K562 (cell line): ENCODE results near the gene QPRT. TPM values are rescaled to one million over a fixed set of nuclear protein-coding genes. Genes with fewer than 3 reads are reported as not detected.

Source experiments
- BCL6 ChIP-seq: fragments of 250-450 bp; sonication (Bioruptor Pico); IDR thresholded peaks from 2 replicates; pipeline ENCODE4 v1.4.0; 2020
- BMI1 ChIP-seq: fragments of 150-350 bp; IDR thresholded peaks from 2 replicates; pipeline ENCODE4 v1.6.1; 2014; ENCODE audit warnings: low read length
- CEBPB ChIP-seq: fragments of 450-650 bp; IDR thresholded peaks from 2 replicates; pipeline ENCODE4 v1.6.1; 2016; ENCODE audit warnings: missing genetic modification characterization, missing compliant biosample characterization
- CHD2 ChIP-seq: IDR thresholded peaks from 2 replicates; pipeline ENCODE4 v1.6.1; 2011; ENCODE audit warnings: low read depth, low read length
- CREBBP ChIP-seq: IDR thresholded peaks from one replicate; pipeline ENCODE4 v1.6.1; 2012; ENCODE audit warnings: low read depth, mild to moderate bottlenecking, control low read depth, inconsistent platforms, low read length
- DLX4 ChIP-seq: fragments of 250-450 bp; sonication (Bioruptor Pico); IDR thresholded peaks from 2 replicates; pipeline ENCODE4 v1.6.1; 2021; ENCODE audit warnings: mild to moderate bottlenecking
- ETV6 ChIP-seq, 3 experiments: fragments of 150-350 bp in 1 of 3; sonication (generic) in 1 of 3; formaldehyde crosslinking in 1 of 3; IDR thresholded peaks; 2 replicates each; pipeline versions ENCODE4 v1.6.1 to v1.8.0; 2014 to 2022; ENCODE audit warnings: borderline replicate concordance in 2 of 3, low read depth in 2 of 3, antibody characterized with exemption in 1 of 3, low read length in 1 of 3, mild to moderate bottlenecking in 1 of 3, missing genetic modification reagents in 1 of 3
- FOXA3 ChIP-seq, 2 experiments: fragments of 450-650 bp in 1 of 2; sonication (generic) in 1 of 2; formaldehyde crosslinking; IDR thresholded peaks in 1 of 2; conservative IDR thresholded peaks in 1 of 2; 2 replicates each; pipeline versions ENCODE4 v1.4.0 to v1.8.0; 2020 to 2022; ENCODE audit warnings: mild to moderate bottlenecking in 2 of 2, missing genetic modification reagents in 1 of 2
- HMBOX1 ChIP-seq: sonication (generic); IDR thresholded peaks from 2 replicates; pipeline ENCODE4 v1.6.1; 2016
- KDM2B ChIP-seq: fragments of 250-450 bp; sonication (Bioruptor Pico); IDR thresholded peaks from 2 replicates; pipeline ENCODE4 v1.8.0; 2021; ENCODE audit warnings: mild to moderate bottlenecking, moderate library complexity
- MYC ChIP-seq, 2 experiments: fragments of 250-450 bp in 1 of 2; sonication (Bioruptor Pico) in 1 of 2; IDR thresholded peaks; 2 replicates each; pipeline versions ENCODE4 v1.5.1 to v1.6.1; 2012 to 2021; ENCODE audit warnings: low read depth in 2 of 2, borderline replicate concordance in 1 of 2, improper control_type of control experiment in 1 of 2, low read length in 1 of 2, mild to moderate bottlenecking in 1 of 2, moderate library complexity in 1 of 2
- PHF20 ChIP-seq: fragments of 450-650 bp; IDR thresholded peaks from 2 replicates; pipeline ENCODE4 v1.6.1; 2018; ENCODE audit not compliant: partially characterized antibody
- POLR2B ChIP-seq: fragments of 450-650 bp; IDR thresholded peaks from 2 replicates; pipeline ENCODE4 v1.6.1; 2018; ENCODE audit warnings: low read depth; ENCODE audit not compliant: partially characterized antibody
- RFX1 ChIP-seq: fragments of 450-650 bp; IDR thresholded peaks from 2 replicates; pipeline ENCODE4 v1.6.1; 2016; ENCODE audit warnings: mild to moderate bottlenecking, moderate library complexity
- SMAD2 ChIP-seq: fragments of 150-350 bp; IDR thresholded peaks from 2 replicates; pipeline ENCODE4 v1.6.1; 2014; ENCODE audit warnings: low read depth, mild to moderate bottlenecking, low read length
- TCFL5 ChIP-seq: fragments of 250-450 bp; sonication (Bioruptor Pico); conservative IDR thresholded peaks from 2 replicates; pipeline ENCODE4 v1.6.1; 2021; ENCODE audit warnings: mild to moderate bottlenecking, moderate library complexity, matching md5 sums
- ZBED1 ChIP-seq: IDR thresholded peaks from 2 replicates; pipeline ENCODE4 v1.6.1; 2014
- ZNF232 ChIP-seq: sonication (generic); formaldehyde crosslinking; IDR thresholded peaks from 2 replicates; pipeline ENCODE4 v1.8.0; 2022; ENCODE audit warnings: mild to moderate bottlenecking, missing genetic modification reagents
- ZNF347 ChIP-seq: fragments of 450-650 bp; formaldehyde crosslinking; IDR thresholded peaks from 2 replicates; pipeline ENCODE4 v1.4.0; 2020; ENCODE audit warnings: low read depth, mild to moderate bottlenecking, moderate library complexity
- ZNF766 ChIP-seq: fragments of 200-800 bp; sonication (Bioruptor generic); conservative IDR thresholded peaks from 2 replicates; pipeline ENCODE4 v1.6.1; 2016; ENCODE audit warnings: missing genetic modification characterization, missing compliant biosample characterization
- ZNF79 ChIP-seq: fragments of 250-450 bp; sonication (Bioruptor Pico); IDR thresholded peaks from 2 replicates; pipeline ENCODE4 v1.4.0; 2020; ENCODE audit warnings: low read depth, mild to moderate bottlenecking, moderate library complexity
- polyA plus RNA-seq, 8 experiments: library from polyadenylated mRNA; depleted of rRNA in 4 of 8; stranded (reverse) in 5 of 8; unstranded in 3 of 8; fragments of >200 nt; fragmentation: Nextera tagmentation in 2 of 8; fragmentation: Illumina TruSeq in 1 of 8; extraction: Ambion mirVana in 2 of 8; extraction: Trizol in 1 of 8; gene quantifications; 2 replicates each; pipeline versions ENCODE4 v1.2.1 to v1.2.3, GENCODE V29; 2011 to 2014; ENCODE audit warnings: inconsistent platforms in 1 of 8, missing spikeins in 1 of 8
- total RNA-seq, 7 experiments: library from RNA; depleted of rRNA in 6 of 7; stranded (reverse); fragments of >200 nt in 6 of 7; fragmentation: Illumina TruSeq in 2 of 7; extraction: Trizol in 2 of 7; gene quantifications; 2 replicates each; pipeline versions ENCODE4 v1.2.1 to v1.2.3, GENCODE V29; 2011 to 2021; ENCODE audit warnings: low replicate concordance in 1 of 7
- TF ChIP-seq, protein P1 (sequence below): sonication (generic); formaldehyde crosslinking; IDR thresholded peaks from 2 replicates; pipeline ENCODE4 v1.8.0; 2022; ENCODE audit warnings: mild to moderate bottlenecking, low read depth, missing genetic modification reagents
- TF ChIP-seq, protein P2 (sequence below): fragments of 450-650 bp; IDR thresholded peaks from 2 replicates; pipeline ENCODE4 v1.6.1; 2016; ENCODE audit warnings: mild to moderate bottlenecking

Gene QPRT
- total and polyA plus RNA-seq, 9 of the 15 experiments (the other 6 are each of a cell fraction or from before 2014, with no cell fraction given), result 7.7 to 112 (median 64.1) TPM

DNA sequence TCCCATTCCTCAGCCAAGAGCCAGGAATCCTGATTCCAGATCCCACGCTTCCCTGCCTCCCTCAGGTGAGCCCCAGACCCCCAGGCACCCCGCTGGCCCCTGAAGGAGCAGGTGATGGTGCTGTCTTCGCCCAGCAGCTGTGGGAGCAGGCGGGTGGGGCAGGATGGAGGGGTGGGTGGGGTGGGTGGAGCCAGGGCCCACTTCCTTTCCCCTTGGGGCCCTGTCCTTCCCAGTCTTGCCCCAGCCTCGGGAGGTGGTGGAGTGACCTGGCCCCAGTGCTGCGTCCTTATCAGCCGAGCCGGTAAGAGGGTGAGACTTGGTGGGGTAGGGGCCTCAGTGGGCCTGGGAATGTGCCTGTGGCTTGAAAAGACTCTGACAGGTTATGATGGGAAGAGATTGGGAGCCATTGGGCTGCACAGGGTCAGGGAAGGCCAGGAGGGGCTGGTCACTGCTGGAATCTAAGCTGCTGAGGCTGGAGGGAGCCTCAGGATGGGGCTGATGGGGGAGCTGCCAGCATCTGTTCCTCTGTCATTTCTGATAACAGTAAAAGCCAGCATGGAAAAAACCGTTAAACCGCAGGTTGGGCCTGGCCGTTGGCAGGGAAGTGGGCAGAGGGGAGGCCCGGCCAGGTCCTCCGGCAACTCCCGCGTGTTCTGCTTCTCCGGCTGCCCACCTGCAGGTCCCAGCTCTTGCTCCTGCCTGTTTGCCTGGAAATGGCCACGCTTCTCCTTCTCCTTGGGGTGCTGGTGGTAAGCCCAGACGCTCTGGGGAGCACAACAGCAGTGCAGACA is 15.8 kb upstream of the QPRT start, which contains the start of gene SPN (continued):
- TF ChIP-seq KDM2B (no peak), CREBBP (no peak), BMI1 (no peak), ZBED1 (peak; percentile 53; the same call in 1 of the 2 replicates), BCL6 (CRISPR knock-in tag) (no peak), ETV6 (IDR thresholded peaks at IDR 0.05; ENCODE audit: borderline replicate concordance in 1 of 2, low read depth in 2 of 2, low read length in 1 of 2) (peak in 1 of 2 experiments; percentile 75; a peak in 1 of 4 replicates), ETV6 (CRISPR knock-in tag; IDR thresholded peaks at IDR 0.05; ENCODE audit: borderline replicate concordance) (no peak), FOXA3 (CRISPR knock-in tag; conservative IDR thresholded peaks at IDR 0.05 in 1 of 2, IDR thresholded peaks at IDR 0.05 in 1 of 2) (no peak), MYC (IDR thresholded peaks at IDR 0.05; ENCODE audit: low read depth, low read length) (peak; percentile 66; the same call in 1 of the 2 replicates), MYC (CRISPR knock-in tag; IDR thresholded peaks at IDR 0.05; ENCODE audit: borderline replicate concordance, low read depth) (0 out of 2 replicates have a peak, but pooled peaks have one; percentile 44), ZNF79 (CRISPR knock-in tag) (no peak), RFX1 (no peak), ZNF766 (CRISPR knock-in tag) (peak; percentile 80), ZNF232 (CRISPR knock-in tag) (no peak), SMAD2 (no peak), DLX4 (CRISPR knock-in tag) (no peak), POLR2B (peak; percentile 88), PHF20 (no peak), HMBOX1 (peak; percentile 27; the same call in 1 of the 2 replicates), ZNF347 (CRISPR knock-in tag) (no peak), CEBPB (tag) (no peak), CHD2 (0 out of 2 replicates have a peak, but pooled peaks have one; percentile 15), TCFL5 (CRISPR knock-in tag) (no peak; the same call in 1 of the 2 replicates)
- TF ChIP-seq, protein P1, sequence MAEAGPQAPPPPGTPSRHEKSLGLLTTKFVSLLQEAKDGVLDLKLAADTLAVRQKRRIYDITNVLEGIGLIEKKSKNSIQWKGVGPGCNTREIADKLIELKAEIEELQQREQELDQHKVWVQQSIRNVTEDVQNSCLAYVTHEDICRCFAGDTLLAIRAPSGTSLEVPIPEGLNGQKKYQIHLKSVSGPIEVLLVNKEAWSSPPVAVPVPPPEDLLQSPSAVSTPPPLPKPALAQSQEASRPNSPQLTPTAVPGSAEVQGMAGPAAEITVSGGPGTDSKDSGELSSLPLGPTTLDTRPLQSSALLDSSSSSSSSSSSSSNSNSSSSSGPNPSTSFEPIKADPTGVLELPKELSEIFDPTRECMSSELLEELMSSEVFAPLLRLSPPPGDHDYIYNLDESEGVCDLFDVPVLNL (CRISPR knock-in tag), result no peak
- TF ChIP-seq, protein P2, sequence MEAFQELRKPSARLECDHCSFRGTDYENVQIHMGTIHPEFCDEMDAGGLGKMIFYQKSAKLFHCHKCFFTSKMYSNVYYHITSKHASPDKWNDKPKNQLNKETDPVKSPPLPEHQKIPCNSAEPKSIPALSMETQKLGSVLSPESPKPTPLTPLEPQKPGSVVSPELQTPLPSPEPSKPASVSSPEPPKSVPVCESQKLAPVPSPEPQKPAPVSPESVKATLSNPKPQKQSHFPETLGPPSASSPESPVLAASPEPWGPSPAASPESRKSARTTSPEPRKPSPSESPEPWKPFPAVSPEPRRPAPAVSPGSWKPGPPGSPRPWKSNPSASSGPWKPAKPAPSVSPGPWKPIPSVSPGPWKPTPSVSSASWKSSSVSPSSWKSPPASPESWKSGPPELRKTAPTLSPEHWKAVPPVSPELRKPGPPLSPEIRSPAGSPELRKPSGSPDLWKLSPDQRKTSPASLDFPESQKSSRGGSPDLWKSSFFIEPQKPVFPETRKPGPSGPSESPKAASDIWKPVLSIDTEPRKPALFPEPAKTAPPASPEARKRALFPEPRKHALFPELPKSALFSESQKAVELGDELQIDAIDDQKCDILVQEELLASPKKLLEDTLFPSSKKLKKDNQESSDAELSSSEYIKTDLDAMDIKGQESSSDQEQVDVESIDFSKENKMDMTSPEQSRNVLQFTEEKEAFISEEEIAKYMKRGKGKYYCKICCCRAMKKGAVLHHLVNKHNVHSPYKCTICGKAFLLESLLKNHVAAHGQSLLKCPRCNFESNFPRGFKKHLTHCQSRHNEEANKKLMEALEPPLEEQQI, result no peak
